ENCODE data around the gene TARS2.

Gene TARS2

DNA sequence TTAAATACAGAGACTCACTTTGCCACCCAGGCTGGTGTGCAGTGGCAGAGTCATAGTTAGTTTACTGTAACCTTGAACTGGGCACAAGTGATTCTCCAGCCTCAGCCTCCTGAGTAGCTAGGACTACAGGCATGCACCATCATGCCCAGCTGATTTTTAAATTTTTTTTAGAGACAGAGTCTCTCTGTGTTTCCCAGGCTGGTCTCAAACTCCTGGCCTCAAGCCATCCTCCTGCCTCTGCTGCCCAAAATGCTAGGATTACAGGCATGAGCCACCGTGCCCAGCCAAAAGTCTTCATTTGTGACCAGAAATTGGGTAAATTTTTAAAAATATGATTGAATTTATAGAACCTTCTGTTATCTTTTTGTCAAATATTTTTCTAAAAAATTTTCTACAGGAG, 17.9 kb upstream of the TARS2 start:
- no peaks in the 10 kb centered on the region for H3K79me2 ChIP-seq (ENCODE audit: insufficient read depth, low read length)
- no peak overlapping the region for H3K27ac ChIP-seq (ENCODE audit: low read depth, low read length)
- no peaks in the 10 kb centered on the region for H4K20me1 ChIP-seq (ENCODE audit: low read depth, low read length)
- H3K27me3 ChIP-seq (ENCODE audit: low read length) = no peaks in the 10 kb centered on the region
- H3K36me3 ChIP-seq (ENCODE audit: low read length) = peaks cover 15% of the 10 kb centered on the region; the same call in 1 of the 2 replicates
- H3K4me2 ChIP-seq (ENCODE audit: low read depth, low read length, poor library complexity, severe bottlenecking) = no peak overlapping the region
- no peak overlapping the region for H2AFZ ChIP-seq (ENCODE audit: low read depth, low read length, severe bottlenecking)
- TF ChIP-seq, protein P1, sequence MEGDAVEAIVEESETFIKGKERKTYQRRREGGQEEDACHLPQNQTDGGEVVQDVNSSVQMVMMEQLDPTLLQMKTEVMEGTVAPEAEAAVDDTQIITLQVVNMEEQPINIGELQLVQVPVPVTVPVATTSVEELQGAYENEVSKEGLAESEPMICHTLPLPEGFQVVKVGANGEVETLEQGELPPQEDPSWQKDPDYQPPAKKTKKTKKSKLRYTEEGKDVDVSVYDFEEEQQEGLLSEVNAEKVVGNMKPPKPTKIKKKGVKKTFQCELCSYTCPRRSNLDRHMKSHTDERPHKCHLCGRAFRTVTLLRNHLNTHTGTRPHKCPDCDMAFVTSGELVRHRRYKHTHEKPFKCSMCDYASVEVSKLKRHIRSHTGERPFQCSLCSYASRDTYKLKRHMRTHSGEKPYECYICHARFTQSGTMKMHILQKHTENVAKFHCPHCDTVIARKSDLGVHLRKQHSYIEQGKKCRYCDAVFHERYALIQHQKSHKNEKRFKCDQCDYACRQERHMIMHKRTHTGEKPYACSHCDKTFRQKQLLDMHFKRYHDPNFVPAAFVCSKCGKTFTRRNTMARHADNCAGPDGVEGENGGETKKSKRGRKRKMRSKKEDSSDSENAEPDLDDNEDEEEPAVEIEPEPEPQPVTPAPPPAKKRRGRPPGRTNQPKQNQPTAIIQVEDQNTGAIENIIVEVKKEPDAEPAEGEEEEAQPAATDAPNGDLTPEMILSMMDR (IDR thresholded peaks at IDR 0.05; ENCODE audit: insufficient read depth, low read length, poor library complexity, severe bottlenecking) = no peak
- no peak for TF ChIP-seq EZH2phosphoT487 (conservative IDR thresholded peaks at IDR 0.05; ENCODE audit: low read length)
- no peaks in the 10 kb centered on the region for H3K9me2 ChIP-seq (replicated peaks; ENCODE audit: insufficient read depth, low read length)
- H3K4me3 ChIP-seq (ENCODE audit: insufficient read depth, low read length, poor library complexity, severe bottlenecking) = no peak overlapping the region
- H3F3A ChIP-seq (ENCODE audit: insufficient read depth) = no peaks in the 10 kb centered on the region
- no peaks in the 10 kb centered on the region for H3K9me3 ChIP-seq (ENCODE audit: insufficient read depth, low read length)
- H3K9ac ChIP-seq (ENCODE audit: low read length) = no peak overlapping the region

DNA sequence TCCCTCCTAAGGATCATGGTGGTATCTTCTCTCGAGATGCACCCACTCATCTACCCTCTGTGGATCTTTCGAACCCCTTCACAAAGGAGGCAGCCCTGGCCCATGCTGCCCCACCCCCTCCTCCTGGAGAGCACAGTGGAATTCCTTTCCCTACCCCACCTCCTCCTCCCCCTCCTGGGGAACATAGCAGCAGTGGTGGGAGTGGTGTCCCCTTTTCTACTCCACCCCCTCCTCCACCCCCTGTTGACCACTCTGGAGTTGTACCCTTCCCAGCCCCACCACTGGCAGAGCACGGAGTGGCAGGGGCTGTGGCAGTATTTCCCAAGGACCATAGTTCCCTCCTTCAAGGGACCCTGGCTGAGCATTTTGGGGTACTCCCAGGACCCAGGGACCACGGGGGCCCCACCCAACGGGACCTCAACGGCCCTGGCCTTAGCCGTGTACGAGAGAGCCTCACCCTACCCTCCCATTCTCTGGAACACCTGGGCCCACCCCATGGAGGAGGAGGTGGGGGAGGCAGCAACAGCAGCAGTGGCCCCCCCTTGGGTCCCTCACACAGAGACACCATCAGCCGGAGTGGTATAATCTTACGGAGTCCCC, 14.5 kb upstream of the TARS2 start:
- H3K9ac ChIP-seq (ENCODE audit: low read length) = no peak overlapping the region
- H4K20me1 ChIP-seq (ENCODE audit: low read depth, low read length) = no peaks in the 10 kb centered on the region; the same call in 1 of the 2 replicates
- H3K79me2 ChIP-seq (ENCODE audit: insufficient read depth, low read length) = no peaks in the 10 kb centered on the region
- H2AFZ ChIP-seq (ENCODE audit: low read depth, low read length, severe bottlenecking) = no peak overlapping the region
- H3K4me2 ChIP-seq (ENCODE audit: low read depth, low read length, poor library complexity, severe bottlenecking) = no peak overlapping the region
- TF ChIP-seq, protein P1 (IDR thresholded peaks at IDR 0.05; ENCODE audit: insufficient read depth, low read length, poor library complexity, severe bottlenecking) = no peak
- no peak for TF ChIP-seq EZH2phosphoT487 (conservative IDR thresholded peaks at IDR 0.05; ENCODE audit: low read length)
- no peak overlapping the region for H3K27ac ChIP-seq (ENCODE audit: low read depth, low read length)
- no peaks in the 10 kb centered on the region for H3K27me3 ChIP-seq (ENCODE audit: low read length)
- H3K4me3 ChIP-seq (ENCODE audit: insufficient read depth, low read length, poor library complexity, severe bottlenecking) = no peak overlapping the region
- no peaks in the 10 kb centered on the region for H3K9me2 ChIP-seq (replicated peaks; ENCODE audit: insufficient read depth, low read length)
- peaks cover 11% of the 10 kb centered on the region; the same call in 1 of the 2 replicates for H3K36me3 ChIP-seq (ENCODE audit: low read length)
- H3K9me3 ChIP-seq (ENCODE audit: insufficient read depth, low read length) = no peaks in the 10 kb centered on the region
- 0 out of 2 replicates have a peak, but pooled peaks cover 2% of the 10 kb centered on the region for H3F3A ChIP-seq (ENCODE audit: insufficient read depth)

DNA sequence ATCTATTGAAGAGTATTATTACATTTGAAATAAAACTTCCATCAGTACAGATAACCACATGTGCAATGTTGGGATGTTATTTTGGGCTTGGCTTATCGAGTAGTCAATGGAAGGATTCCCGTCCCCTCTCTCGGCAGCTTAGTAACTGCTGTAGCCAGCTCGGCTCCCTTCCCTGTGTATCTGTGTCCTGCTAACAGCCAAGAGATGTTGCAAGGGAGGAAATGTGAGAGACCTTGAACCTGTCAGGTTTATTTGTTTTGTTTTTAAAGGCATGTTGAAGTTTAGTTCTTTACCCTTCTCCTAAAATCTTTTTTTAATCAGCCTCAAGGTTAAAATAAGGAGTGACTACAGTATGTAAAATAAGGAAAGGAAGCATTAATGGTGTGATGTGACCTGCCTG, 13.6 kb upstream of the TARS2 start:
- no peaks in the 10 kb centered on the region for H3K27me3 ChIP-seq (ENCODE audit: low read length)
- H3K4me3 ChIP-seq (ENCODE audit: insufficient read depth, low read length, poor library complexity, severe bottlenecking) = no peak overlapping the region
- TF ChIP-seq, protein P1 (IDR thresholded peaks at IDR 0.05; ENCODE audit: insufficient read depth, low read length, poor library complexity, severe bottlenecking) = no peak
- TF ChIP-seq EZH2phosphoT487 (conservative IDR thresholded peaks at IDR 0.05; ENCODE audit: low read length) = no peak
- H2AFZ ChIP-seq (ENCODE audit: low read depth, low read length, severe bottlenecking) = no peak overlapping the region
- no peak overlapping the region for H3K4me2 ChIP-seq (ENCODE audit: low read depth, low read length, poor library complexity, severe bottlenecking)
- no peaks in the 10 kb centered on the region for H3K79me2 ChIP-seq (ENCODE audit: insufficient read depth, low read length)
- 0 out of 2 replicates have a peak, but pooled peaks cover 5% of the 10 kb centered on the region for H3F3A ChIP-seq (ENCODE audit: insufficient read depth)
- no peak overlapping the region for H3K9ac ChIP-seq (ENCODE audit: low read length)
- no peaks in the 10 kb centered on the region; the same call in 1 of the 2 replicates for H4K20me1 ChIP-seq (ENCODE audit: low read depth, low read length)
- H3K9me3 ChIP-seq (ENCODE audit: insufficient read depth, low read length) = no peaks in the 10 kb centered on the region
- peaks cover 11% of the 10 kb centered on the region; the same call in 1 of the 2 replicates for H3K36me3 ChIP-seq (ENCODE audit: low read length)
- no peaks in the 10 kb centered on the region for H3K9me2 ChIP-seq (replicated peaks; ENCODE audit: insufficient read depth, low read length)
- no peak overlapping the region for H3K27ac ChIP-seq (ENCODE audit: low read depth, low read length)

All from SU-DHL-6 (cell line).